ENCODE data around the gene PTPRG.

DNA sequence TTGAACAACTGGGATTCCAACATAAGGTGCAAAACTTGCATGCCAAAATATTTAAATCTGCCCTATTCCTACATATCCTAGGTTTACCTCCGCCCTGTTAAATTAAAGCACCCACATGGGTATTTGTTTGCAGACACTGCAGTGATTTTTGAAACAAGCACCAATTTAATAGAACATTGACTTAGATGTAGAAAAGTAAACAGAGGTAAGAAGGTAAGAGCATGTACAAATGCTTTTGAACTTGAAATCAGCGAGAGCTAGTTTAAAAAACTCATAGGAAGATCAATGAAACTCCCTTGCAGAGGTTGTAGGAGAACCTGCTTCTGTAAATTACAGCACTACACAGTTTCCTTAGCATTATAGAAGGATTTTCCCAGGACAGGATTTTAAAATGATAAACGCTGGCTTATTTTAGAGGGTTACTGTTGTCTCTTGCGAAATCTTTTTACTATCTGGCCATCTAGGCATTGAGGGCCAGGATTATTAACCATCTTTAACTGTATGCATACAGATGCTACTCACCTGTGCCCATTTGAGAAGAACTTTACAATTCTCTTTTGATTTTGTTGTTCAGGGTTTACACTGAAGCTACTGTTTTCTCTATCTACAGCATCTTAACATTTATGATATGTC is 527.2 kb downstream of the PTPRG start:
- TF ChIP-seq CTCF (IDR thresholded peaks at IDR 0.05) (no peak), POLR2AphosphoS5 (IDR thresholded peaks at IDR 0.05; ENCODE audit: low read depth, low read length) (no peak)

Data from Panc1 (cell line).